Prostate gland (tissue), 2 donors: ENCODE results near the gene ARL8A.

Source experiments
- POLR2A ChIP-seq: fragments of 450-650 bp; IDR thresholded peaks from one replicate; pipeline ENCODE4 v1.6.1; 2016; ENCODE audit warnings: antibody characterized with exemption, mild to moderate bottlenecking
- TF ChIP-seq, protein P1 (sequence below), 4 experiments: fragments of 200-600 bp in 2 of 4; fragments of 450-650 bp in 2 of 4; sonication (generic) in 2 of 4; IDR thresholded peaks; 1 replicate in 3 of 4; 2 replicates in 1 of 4; pipeline ENCODE4 v1.5.1; 2016 to 2019; ENCODE audit warnings: antibody characterized with exemption in 4 of 4, mild to moderate bottlenecking in 2 of 4, moderate library complexity in 2 of 4

DNA sequence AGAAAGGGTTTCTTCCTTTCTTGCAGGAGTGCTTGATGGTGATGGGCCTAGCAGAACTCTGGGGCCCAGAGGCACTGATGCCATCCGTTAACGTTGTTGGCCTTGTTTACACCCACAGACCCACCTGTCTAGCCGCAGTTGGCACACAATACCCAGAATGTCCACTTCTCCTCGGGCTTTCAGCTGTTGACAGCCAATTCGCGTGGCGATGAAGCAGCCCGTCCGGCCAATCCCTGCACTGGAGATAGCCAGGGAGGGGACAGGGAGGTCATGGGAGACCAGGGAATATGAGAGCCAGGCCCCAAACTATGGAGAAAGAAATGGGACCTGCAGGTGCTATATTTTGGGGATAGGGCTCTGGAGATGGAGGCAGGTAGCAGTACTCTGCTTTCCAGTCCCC is 5.7 kb upstream of the ARL8A start:
- TF ChIP-seq POLR2A, result no peak
- TF ChIP-seq, protein P1, sequence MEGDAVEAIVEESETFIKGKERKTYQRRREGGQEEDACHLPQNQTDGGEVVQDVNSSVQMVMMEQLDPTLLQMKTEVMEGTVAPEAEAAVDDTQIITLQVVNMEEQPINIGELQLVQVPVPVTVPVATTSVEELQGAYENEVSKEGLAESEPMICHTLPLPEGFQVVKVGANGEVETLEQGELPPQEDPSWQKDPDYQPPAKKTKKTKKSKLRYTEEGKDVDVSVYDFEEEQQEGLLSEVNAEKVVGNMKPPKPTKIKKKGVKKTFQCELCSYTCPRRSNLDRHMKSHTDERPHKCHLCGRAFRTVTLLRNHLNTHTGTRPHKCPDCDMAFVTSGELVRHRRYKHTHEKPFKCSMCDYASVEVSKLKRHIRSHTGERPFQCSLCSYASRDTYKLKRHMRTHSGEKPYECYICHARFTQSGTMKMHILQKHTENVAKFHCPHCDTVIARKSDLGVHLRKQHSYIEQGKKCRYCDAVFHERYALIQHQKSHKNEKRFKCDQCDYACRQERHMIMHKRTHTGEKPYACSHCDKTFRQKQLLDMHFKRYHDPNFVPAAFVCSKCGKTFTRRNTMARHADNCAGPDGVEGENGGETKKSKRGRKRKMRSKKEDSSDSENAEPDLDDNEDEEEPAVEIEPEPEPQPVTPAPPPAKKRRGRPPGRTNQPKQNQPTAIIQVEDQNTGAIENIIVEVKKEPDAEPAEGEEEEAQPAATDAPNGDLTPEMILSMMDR (IDR thresholded peaks at IDR 0.05), result no peak
